ENCODE measurements around the gene TCF12. TPM values are rescaled to one million over a fixed set of nuclear protein-coding genes. Genes with fewer than 3 reads are reported as not detected.

Gene TCF12
- total RNA-seq, 1 donor from 2014 or later: 93.0 TPM

- no peak for DNase-seq
- peaks cover 14% of the 10 kb centered on the region for H3K36me3 ChIP-seq
- no peak overlapping the region for H3K27ac ChIP-seq
- ATAC-seq: no peak
- H3K27me3 ChIP-seq (ENCODE audit: low read depth): no peaks in the 10 kb centered on the region
- H3K4me1 ChIP-seq: no peaks in the 10 kb centered on the region
- no peaks in the 10 kb centered on the region for H3K9me3 ChIP-seq
- no peak overlapping the region for H3K4me3 ChIP-seq
- intact Hi-C loops (cut with DNase I): no loop called here
- TF ChIP-seq, protein P1, sequence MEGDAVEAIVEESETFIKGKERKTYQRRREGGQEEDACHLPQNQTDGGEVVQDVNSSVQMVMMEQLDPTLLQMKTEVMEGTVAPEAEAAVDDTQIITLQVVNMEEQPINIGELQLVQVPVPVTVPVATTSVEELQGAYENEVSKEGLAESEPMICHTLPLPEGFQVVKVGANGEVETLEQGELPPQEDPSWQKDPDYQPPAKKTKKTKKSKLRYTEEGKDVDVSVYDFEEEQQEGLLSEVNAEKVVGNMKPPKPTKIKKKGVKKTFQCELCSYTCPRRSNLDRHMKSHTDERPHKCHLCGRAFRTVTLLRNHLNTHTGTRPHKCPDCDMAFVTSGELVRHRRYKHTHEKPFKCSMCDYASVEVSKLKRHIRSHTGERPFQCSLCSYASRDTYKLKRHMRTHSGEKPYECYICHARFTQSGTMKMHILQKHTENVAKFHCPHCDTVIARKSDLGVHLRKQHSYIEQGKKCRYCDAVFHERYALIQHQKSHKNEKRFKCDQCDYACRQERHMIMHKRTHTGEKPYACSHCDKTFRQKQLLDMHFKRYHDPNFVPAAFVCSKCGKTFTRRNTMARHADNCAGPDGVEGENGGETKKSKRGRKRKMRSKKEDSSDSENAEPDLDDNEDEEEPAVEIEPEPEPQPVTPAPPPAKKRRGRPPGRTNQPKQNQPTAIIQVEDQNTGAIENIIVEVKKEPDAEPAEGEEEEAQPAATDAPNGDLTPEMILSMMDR (IDR thresholded peaks at IDR 0.05): no peak
Measured at GRCh38 chr15:57167821-57168395, 249.5 kb downstream of the TCF12 start.

DNA sequence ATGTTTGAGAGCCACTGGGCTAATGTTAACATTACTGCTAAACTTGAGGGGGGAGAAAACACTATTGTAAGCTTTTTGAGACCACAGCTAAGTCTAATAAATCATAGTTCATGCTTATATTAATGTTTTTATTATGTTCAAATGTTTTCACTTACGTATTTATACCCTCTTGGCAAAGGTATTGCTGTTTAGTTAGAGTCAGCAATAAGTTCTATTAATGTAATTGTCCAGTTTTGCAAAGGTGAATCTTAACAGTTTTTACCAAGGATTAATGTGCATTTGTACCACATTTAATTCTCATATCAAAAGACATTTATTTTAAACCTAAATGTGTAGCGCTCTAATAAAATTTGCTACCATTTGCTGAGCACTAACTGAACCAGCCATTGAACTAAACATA is 251.2 kb downstream of the TCF12 start:
- ATAC-seq (no peak), DNase-seq (no peak)
- Histone ChIP-seq H3K27me3 (ENCODE audit: low read depth) (no peaks in the 10 kb centered on the region), H3K36me3 (peaks cover 14% of the 10 kb centered on the region), H3K4me3 (no peak overlapping the region), H3K9me3 (no peaks in the 10 kb centered on the region), H3K4me1 (no peaks in the 10 kb centered on the region), H3K27ac (no peak overlapping the region)
- TF ChIP-seq, protein P1 (IDR thresholded peaks at IDR 0.05): no peak
- intact Hi-C loops (cut with DNase I): no loop called here

DNA sequence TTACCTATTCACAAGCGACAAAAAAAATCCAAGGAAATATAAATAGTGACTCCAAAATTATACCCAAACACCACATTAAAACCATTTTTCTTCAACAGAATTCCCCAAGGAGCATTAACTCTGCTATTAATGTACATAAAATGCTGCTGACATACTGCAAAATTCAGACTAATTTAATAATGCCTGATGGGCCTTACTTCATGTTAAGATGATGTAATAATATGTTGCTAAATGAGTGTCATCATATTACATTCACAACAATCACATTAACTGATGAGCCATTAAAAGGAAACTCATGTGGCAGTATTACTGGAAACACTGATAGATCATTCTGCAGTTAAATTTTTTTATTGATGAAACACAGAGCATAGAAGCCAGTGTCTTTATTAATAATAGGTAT is 253.0 kb downstream of the TCF12 start:
- Histone ChIP-seq H3K27ac (no peak overlapping the region), H3K4me1 (no peaks in the 10 kb centered on the region), H3K4me3 (no peak overlapping the region), H3K36me3 (peaks cover 14% of the 10 kb centered on the region), H3K9me3 (no peaks in the 10 kb centered on the region), H3K27me3 (ENCODE audit: low read depth) (no peaks in the 10 kb centered on the region)
- DNase-seq: no peak
- TF ChIP-seq, protein P1 (IDR thresholded peaks at IDR 0.05): no peak
- intact Hi-C loops (cut with DNase I): no loop called here
- no peak for ATAC-seq

- no peaks in the 10 kb centered on the region for H3K4me1 ChIP-seq
- H3K4me3 ChIP-seq: no peak overlapping the region
- no peaks in the 10 kb centered on the region for H3K9me3 ChIP-seq
- H3K27ac ChIP-seq: no peak overlapping the region
- no peaks in the 10 kb centered on the region for H3K27me3 ChIP-seq (ENCODE audit: low read depth)
- intact Hi-C loops (cut with DNase I): no loop called here
- DNase-seq (no peak), ATAC-seq (no peak)
- TF ChIP-seq, protein P1 (IDR thresholded peaks at IDR 0.05): no peak
- peaks cover 14% of the 10 kb centered on the region for H3K36me3 ChIP-seq
Measured at GRCh38 chr15:57172925-57173324, 254.5 kb downstream of the TCF12 start.

DNA sequence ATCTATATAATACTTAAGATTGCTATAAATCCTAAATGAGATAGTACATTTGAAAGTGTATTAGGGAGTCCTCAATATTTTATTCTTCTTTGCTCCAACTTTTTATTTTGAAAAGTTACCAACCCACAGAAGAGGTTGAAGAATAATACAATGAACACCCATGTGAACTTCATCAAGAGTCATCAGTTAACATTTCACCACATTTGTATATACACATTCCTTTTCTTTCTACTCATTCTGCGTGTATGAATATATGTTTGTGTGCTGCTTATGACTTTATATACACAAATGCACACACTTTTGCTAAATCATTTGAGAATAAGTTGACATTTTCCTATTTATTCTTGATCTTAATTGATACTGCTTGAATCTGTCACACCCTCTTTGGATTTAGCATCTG is 264.6 kb downstream of the TCF12 start:
- Histone ChIP-seq H3K27me3 (ENCODE audit: low read depth) (no peaks in the 10 kb centered on the region), H3K36me3 (no peaks in the 10 kb centered on the region), H3K27ac (no peak overlapping the region), H3K9me3 (no peaks in the 10 kb centered on the region), H3K4me1 (peaks cover 18% of the 10 kb centered on the region), H3K4me3 (no peak overlapping the region)
- intact Hi-C loops (cut with DNase I): no loop called here
- ATAC-seq (no peak), DNase-seq (no peak)
- TF ChIP-seq, protein P1 (IDR thresholded peaks at IDR 0.05): no peak
